Measurements from ENCODE around the gene UBE4B.
A peak's percentile ranks its signal among the peaks of the same experiment; 100 is the strongest.
"Not testable (repeated sequence)": the region's sequence is repeated elsewhere in the genome, so short reads cannot be mapped to it uniquely, and the experiment has no call there.

UBE4B gene

GRCh38 chr1:10074059-10074851 is 41.5 kb downstream of the UBE4B start:
- DNase-seq, result peak; percentile 97

GRCh38 chr1:10074852-10075730 is 42.3 kb downstream of the UBE4B start:
- no peak for DNase-seq

GRCh38 chr1:10075732-10076131 is 43.0 kb downstream of the UBE4B start:
- DNase-seq, result no peak

GRCh38 chr1:10078494-10078893 is 45.7 kb downstream of the UBE4B start:
- no peak for DNase-seq

GRCh38 chr1:10080523-10080922 is 47.8 kb downstream of the UBE4B start:
- DNase-seq, result no peak

GRCh38 chr1:10082785-10083479 is 50.2 kb downstream of the UBE4B start:
- peak; percentile 16 for DNase-seq

GRCh38 chr1:10084045-10084444 is 51.3 kb downstream of the UBE4B start:
- DNase-seq, result no peak

GRCh38 chr1:10085076-10085475 is 52.3 kb downstream of the UBE4B start:
- no peak for DNase-seq

- no peak for DNase-seq
Measured at GRCh38 chr1:10087210-10087609, 54.5 kb downstream of the UBE4B start.

- DNase-seq, result no peak
Measured at GRCh38 chr1:10101929-10102328, 69.2 kb downstream of the UBE4B start.

- DNase-seq, result no peak
Measured at GRCh38 chr1:10103193-10103592, 70.4 kb downstream of the UBE4B start.

- no peak for DNase-seq
Measured at GRCh38 chr1:10104834-10105233, 72.1 kb downstream of the UBE4B start.

- DNase-seq, result no peak
Measured at GRCh38 chr1:10105484-10105883, 72.7 kb downstream of the UBE4B start.

GRCh38 chr1:10106241-10106640 is 73.5 kb downstream of the UBE4B start:
- no peak for DNase-seq

GRCh38 chr1:10106756-10107475 is 74.2 kb downstream of the UBE4B start:
- DNase-seq, result no peak

- DNase-seq, result not testable (repeated sequence)
Measured at GRCh38 chr1:10107476-10107847, 74.7 kb downstream of the UBE4B start.

- peak; percentile 70 for DNase-seq
Measured at GRCh38 chr1:10108134-10108663, 75.4 kb downstream of the UBE4B start.

GRCh38 chr1:10108948-10109708 is 76.4 kb downstream of the UBE4B start:
- peak; percentile 8 for DNase-seq

- no peak for DNase-seq
Measured at GRCh38 chr1:10113501-10113900, 80.7 kb downstream of the UBE4B start.

GRCh38 chr1:10114746-10115145 is 82.0 kb downstream of the UBE4B start:
- DNase-seq, result no peak

- no peak for DNase-seq
Measured at GRCh38 chr1:10117132-10117531, 84.4 kb downstream of the UBE4B start.

- DNase-seq, result no peak
Measured at GRCh38 chr1:10117865-10118264, 85.1 kb downstream of the UBE4B start.

Measured in fibroblast of upper back skin (primary cell).